ENCODE data around the gene C2CD2.

- TF ChIP-seq, protein P1, sequence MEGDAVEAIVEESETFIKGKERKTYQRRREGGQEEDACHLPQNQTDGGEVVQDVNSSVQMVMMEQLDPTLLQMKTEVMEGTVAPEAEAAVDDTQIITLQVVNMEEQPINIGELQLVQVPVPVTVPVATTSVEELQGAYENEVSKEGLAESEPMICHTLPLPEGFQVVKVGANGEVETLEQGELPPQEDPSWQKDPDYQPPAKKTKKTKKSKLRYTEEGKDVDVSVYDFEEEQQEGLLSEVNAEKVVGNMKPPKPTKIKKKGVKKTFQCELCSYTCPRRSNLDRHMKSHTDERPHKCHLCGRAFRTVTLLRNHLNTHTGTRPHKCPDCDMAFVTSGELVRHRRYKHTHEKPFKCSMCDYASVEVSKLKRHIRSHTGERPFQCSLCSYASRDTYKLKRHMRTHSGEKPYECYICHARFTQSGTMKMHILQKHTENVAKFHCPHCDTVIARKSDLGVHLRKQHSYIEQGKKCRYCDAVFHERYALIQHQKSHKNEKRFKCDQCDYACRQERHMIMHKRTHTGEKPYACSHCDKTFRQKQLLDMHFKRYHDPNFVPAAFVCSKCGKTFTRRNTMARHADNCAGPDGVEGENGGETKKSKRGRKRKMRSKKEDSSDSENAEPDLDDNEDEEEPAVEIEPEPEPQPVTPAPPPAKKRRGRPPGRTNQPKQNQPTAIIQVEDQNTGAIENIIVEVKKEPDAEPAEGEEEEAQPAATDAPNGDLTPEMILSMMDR (conservative IDR thresholded peaks at IDR 0.05; ENCODE audit: low read length) = no peak
- no peak for TF ChIP-seq EZH2phosphoT487 (IDR thresholded peaks at IDR 0.05; ENCODE audit: borderline replicate concordance)
Observed at GRCh38 chr21:41917531-41917930, 36.3 kb downstream of the C2CD2 start.
